OCI-LY7 (cell line): ENCODE results near the gene DDX54. TPM values are rescaled to one million over a fixed set of nuclear protein-coding genes. Genes with fewer than 3 reads are reported as not detected.

Source experiments
- BruUV-seq: library from RNA; stranded (reverse); fragments of 400-500 nt; replicated peaks from 2 replicates; lab custom pipeline; 2021; lab: Mats Ljungman, UMichigan
- CTCF ChIA-PET: fragments of 300-600 bp; sonication (Branson Sonifier 250); formaldehyde crosslinking; loops from one replicate; lab custom pipeline; 2022; ENCODE audit warnings: antibody characterized with exemption; ENCODE audit not compliant: unreplicated experiment; lab: Charles Lee
- POLR2A ChIA-PET: fragments of 300-600 bp; sonication (Branson Sonifier 250); formaldehyde crosslinking; loops from one replicate; lab custom pipeline; 2022; ENCODE audit warnings: antibody characterized with exemption; lab: Charles Lee
- DNase-seq: peaks from one replicate; pipeline ENCODE4 v3.0.0-alpha.2; 2015; ENCODE audit warnings: low spot score
- H2AFZ ChIP-seq: fragments of 200-600 bp; sonication (generic), shearing (Covaris generic); 2 replicates; pipeline ENCODE4 v1.6.1; 2014; ENCODE audit warnings: mild to moderate bottlenecking, antibody characterized with exemption, low read length, moderate library complexity
- H3K27ac ChIP-seq: fragments of 200-600 bp; sonication (generic); 2 replicates; pipeline ENCODE4 v1.5.1; 2014; ENCODE audit warnings: mixed run types, low read depth, mild to moderate bottlenecking, moderate library complexity, low read length, inconsistent platforms; ENCODE audit not compliant: poor library complexity, severe bottlenecking
- H3K36me3 ChIP-seq: fragments of 200-600 bp; sonication (generic); 2 replicates; pipeline ENCODE4 v1.6.1; 2014; ENCODE audit warnings: mild to moderate bottlenecking, antibody characterized with exemption, low read length, moderate library complexity, mixed read lengths; ENCODE audit not compliant: insufficient read depth
- H3K4me1 ChIP-seq: fragments of 200-600 bp; sonication (generic); 2 replicates; pipeline ENCODE4 v1.5.1; 2014; ENCODE audit warnings: mild to moderate bottlenecking, low read length; ENCODE audit not compliant: insufficient read depth, poor library complexity, severe bottlenecking
- H3K4me2 ChIP-seq: fragments of 200-600 bp; sonication (generic); 2 replicates; pipeline ENCODE4 v1.6.1; 2014; ENCODE audit warnings: mild to moderate bottlenecking, low read length
- H3K4me3 ChIP-seq: fragments of 200-600 bp; sonication (generic); 2 replicates; pipeline ENCODE4 v1.5.1; 2014; ENCODE audit warnings: mild to moderate bottlenecking, low read depth, low read length; ENCODE audit not compliant: poor library complexity, severe bottlenecking
- H3K79me2 ChIP-seq: fragments of 200-600 bp; sonication (generic); 2 replicates; pipeline ENCODE4 v1.6.1; 2016; ENCODE audit warnings: low read depth, mild to moderate bottlenecking, low read length, moderate library complexity, mixed read lengths; ENCODE audit not compliant: insufficient read depth
- H3K9me2 ChIP-seq: fragments of 200-600 bp; sonication (generic); 2 replicates; pipeline ENCODE4 v1.6.1; 2016; ENCODE audit warnings: mild to moderate bottlenecking, low read length, mixed read lengths; ENCODE audit not compliant: insufficient read depth
- H3K9me3 ChIP-seq: fragments of 200-600 bp; sonication (generic); 2 replicates; pipeline ENCODE4 v1.6.1; 2014; ENCODE audit warnings: mild to moderate bottlenecking, mixed run types, low read length, mixed read lengths
- H4K20me1 ChIP-seq: fragments of 200-600 bp; sonication (generic); 2 replicates; pipeline ENCODE4 v1.6.1; 2014; ENCODE audit warnings: mild to moderate bottlenecking, antibody characterized with exemption, low read length, moderate library complexity, mixed read lengths; ENCODE audit not compliant: insufficient read depth
- CTCF ChIP-seq: fragments of 200-600 bp; sonication (generic); conservative IDR thresholded peaks from 2 replicates; pipeline ENCODE4 v1.5.1; 2014; ENCODE audit warnings: mild to moderate bottlenecking, antibody characterized with exemption, low read length, moderate library complexity, mixed read lengths
- EZH2phosphoT487 ChIP-seq: fragments of 200-600 bp; sonication (generic); IDR thresholded peaks from 2 replicates; pipeline ENCODE4 v1.6.1; 2018; ENCODE audit warnings: low read depth, borderline replicate concordance, mild to moderate bottlenecking, mixed run types, antibody characterized with exemption, low read length, moderate library complexity, mixed read lengths
- intact Hi-C: fragments of 100-400 bp; cut with micrococcal nuclease; formaldehyde crosslinking; loops from one replicate; pipeline ENCODE4 v1.10.0; 2022; ENCODE audit not compliant: unreplicated experiment
- total RNA-seq, 2 experiments: library from RNA; depleted of rRNA in 1 of 2; stranded (reverse); fragments of >200 nt in 1 of 2; shearing (Covaris generic) in 1 of 2; gene quantifications; 2 replicates each; pipeline ENCODE4 v1.2.3, GENCODE V29; 2014 to 2022

DDX54 gene
- total RNA-seq, 2 experiments from 2014 or later = 87.2 to 145 TPM

- TF ChIP-seq EZH2phosphoT487 (no peak), CTCF (no peak)
- peak overlapping the region; percentile 86 for H3K27ac ChIP-seq
- H3K4me3 ChIP-seq = peak overlapping the region; percentile 92
- peaks cover 12% of the 10 kb centered on the region; the same call in 1 of the 2 replicates for H4K20me1 ChIP-seq
- no peaks in the 10 kb centered on the region for H3K9me3 ChIP-seq
- H3K4me2 ChIP-seq = peak overlapping the region; percentile 92
- H2AFZ ChIP-seq = no peak overlapping the region
- H3K79me2 ChIP-seq = peaks cover 77% of the 10 kb centered on the region
- intact Hi-C loops = no loop called here
- no peaks in the 10 kb centered on the region for H3K9me2 ChIP-seq
- peaks cover 70% of the 10 kb centered on the region for H3K36me3 ChIP-seq
- ChIA-PET CTCF (interaction anchor here (1.1 kb wide), 1 partner anchor 43 kb away, joined by 3 read pairs; no protein-coding TSS in a partner anchor), POLR2A (interaction anchor here (0.7 to 4.6 kb wide), 8 partner anchors 13 to 135 kb away, joined by 3 to 24 read pairs (median 5); partner anchors contain the start of gene TPCN1)
- no TSS peak for BruUV-seq
- peaks cover 47% of the 10 kb centered on the region for H3K4me1 ChIP-seq
- DNase-seq = no peak
These were observed 1.5 kb upstream of the DDX54 start for GRCh38 chr12:113186666-113187325.

- no peak overlapping the region for H2AFZ ChIP-seq
- TF ChIP-seq EZH2phosphoT487 = no peak
- TF ChIP-seq CTCF = no peak
- intact Hi-C loops = no loop called here
These were observed 721 bp upstream of the DDX54 start for GRCh38 chr12:113186033-113186365.

GRCh38 chr12:113184900-113185179 is 438 bp downstream of the DDX54 start:
- H3K27ac ChIP-seq = peak overlapping the region; percentile 86
- ChIA-PET POLR2A (interaction anchor here (1.4 to 4.6 kb wide), 5 partner anchors 11 to 45 kb away, joined by 3 to 24 read pairs (median 6); partner anchors contain the start of gene TPCN1), CTCF (no interaction called here)
- no peaks in the 10 kb centered on the region for H3K9me3 ChIP-seq
- H3K9me2 ChIP-seq = no peaks in the 10 kb centered on the region
- intact Hi-C loops = loop anchor here (1.0 kb wide), 2 partner anchors 23 to 38 kb away; no protein-coding TSS in a partner anchor
- peak overlapping the region; percentile 92 for H3K4me3 ChIP-seq
- no TSS peak for BruUV-seq
- H3K79me2 ChIP-seq = peaks cover 84% of the 10 kb centered on the region
- TF ChIP-seq EZH2phosphoT487 (no peak), CTCF (no peak)
- peak overlapping the region; percentile 92 for H3K4me2 ChIP-seq
- H3K4me1 ChIP-seq = peaks cover 43% of the 10 kb centered on the region
- DNase-seq = peak; percentile 91
- H3K36me3 ChIP-seq = peaks cover 67% of the 10 kb centered on the region
- H4K20me1 ChIP-seq = peaks cover 12% of the 10 kb centered on the region; the same call in 1 of the 2 replicates
- no peak overlapping the region; the same call in 1 of the 2 replicates for H2AFZ ChIP-seq

More at GRCh38 chr12:113186033-113186365, 721 bp upstream of the DDX54 start:
- Histone ChIP-seq H3K36me3 (peaks cover 67% of the 10 kb centered on the region), H4K20me1 (peaks cover 12% of the 10 kb centered on the region; the same call in 1 of the 2 replicates), H3K9me2 (no peaks in the 10 kb centered on the region), H3K79me2 (peaks cover 85% of the 10 kb centered on the region), H3K4me3 (peak overlapping the region; percentile 92), H3K27ac (peak overlapping the region; percentile 86), H3K4me1 (peaks cover 50% of the 10 kb centered on the region), H3K4me2 (peak overlapping the region; percentile 92), H3K9me3 (no peaks in the 10 kb centered on the region)
- peak; percentile 68 for DNase-seq
- no TSS peak for BruUV-seq
- POLR2A ChIA-PET = interaction anchor here (0.5 to 4.6 kb wide), 11 partner anchors 12 to 135 kb away, joined by 3 to 24 read pairs (median 4); partner anchors contain the start of gene TPCN1
- CTCF ChIA-PET = no interaction called here
